OCI-LY1 (cell line): Measurements from ENCODE around the gene SLC36A4.

ENCODE experiments used
- CTCF ChIP-seq: fragments of 200-600 bp; sonication (generic), shearing (Covaris generic); IDR thresholded peaks from 2 replicates; pipeline ENCODE4 v1.5.1; 2017; ENCODE audit warnings: mild to moderate bottlenecking, antibody characterized with exemption, low read length, moderate library complexity, mixed read lengths
- EZH2 ChIP-seq: fragments of 200-600 bp; sonication (generic), shearing (Covaris generic); IDR thresholded peaks from 2 replicates; pipeline ENCODE4 v1.8.0; 2017; ENCODE audit warnings: borderline replicate concordance, mixed run types, mild to moderate bottlenecking, antibody characterized with exemption, low read length, moderate library complexity, mixed read lengths

GRCh38 chr11:93160156-93160555 is 37.6 kb downstream of the SLC36A4 start:
- TF ChIP-seq CTCF (no peak), EZH2 (no peak)
